Endothelial cell of umbilical vein (primary cell): Measurements from ENCODE around the gene ZBTB32. TPM values are rescaled to one million over a fixed set of nuclear protein-coding genes. Genes with fewer than 3 reads are reported as not detected.

Experiments
- BruUV-seq: library from RNA; stranded (reverse); fragments of 400-500 nt; replicated peaks from 2 replicates; lab custom pipeline; 2021; lab: Mats Ljungman, UMichigan
- CTCF ChIA-PET: fragments of 300-600, 350-600 bp; sonication (Branson Sonifier 250); formaldehyde crosslinking; loops from one replicate; lab custom pipeline; 2021; ENCODE audit warnings: antibody characterized with exemption, inconsistent platforms; lab: Charles Lee
- POLR2A ChIA-PET: fragments of 300-600, 350-600 bp; sonication (Branson Sonifier 250); formaldehyde crosslinking; loops from one replicate; lab custom pipeline; 2021; ENCODE audit warnings: antibody characterized with exemption, inconsistent platforms; lab: Charles Lee
- DNase-seq: peaks from one replicate; pipeline ENCODE4 v3.0.0-alpha.2; 2011; ENCODE audit warnings: low read depth, low spot score
- FAIRE-seq: peaks from 2 replicates; lab custom pipeline; 2011; peaks lifted over from hg19 to GRCh38; lab: Jason Lieb, UNC
- H2AFZ ChIP-seq: 2 replicates; pipeline ENCODE4 v1.6.0; 2012; ENCODE audit warnings: low read depth, low read length, control low read depth, inconsistent platforms
- H3K27ac ChIP-seq: 2 replicates; pipeline ENCODE4 v1.5.1; 2011; ENCODE audit warnings: low read depth, mild to moderate bottlenecking, control low read depth, low read length, moderate library complexity; ENCODE audit not compliant: insufficient read depth
- H3K27me3 ChIP-seq, 2 experiments: 2 replicates each; pipeline versions ENCODE4 v1.6.0 to v1.6.1; 2011; ENCODE audit warnings: low read length in 2 of 2, mixed read lengths in 1 of 2; ENCODE audit not compliant: control insufficient read depth in 2 of 2, insufficient read depth in 2 of 2
- H3K36me3 ChIP-seq, 2 experiments: 2 replicates in 1 of 2; 3 replicates in 1 of 2; pipeline ENCODE4 v1.5.1; 2011; ENCODE audit warnings: low read length in 2 of 2, mild to moderate bottlenecking in 1 of 2, moderate library complexity in 1 of 2; ENCODE audit not compliant: control insufficient read depth in 2 of 2, insufficient read depth in 2 of 2; ENCODE audit errors: extremely low read depth in 1 of 2
- H3K4me1 ChIP-seq: 3 replicates; pipeline ENCODE4 v1.5.1; 2011; ENCODE audit warnings: mild to moderate bottlenecking, low read length; ENCODE audit not compliant: control insufficient read depth, insufficient read depth; ENCODE audit errors: extremely low read depth
- H3K4me2 ChIP-seq: 2 replicates; pipeline ENCODE4 v1.6.1; 2011; ENCODE audit warnings: low read length, control low read depth, mixed read lengths; ENCODE audit not compliant: insufficient read depth
- H3K4me3 ChIP-seq, 3 experiments: fragments of 200-600 bp in 1 of 3; sonication (generic), shearing (Covaris generic) in 1 of 3; replicated peaks in 1 of 3; 2 replicates each; pipeline ENCODE4 v1.5.1; 2011 to 2016; ENCODE audit warnings: control low read depth in 3 of 3, low read length in 3 of 3, mild to moderate bottlenecking in 2 of 3, inconsistent platforms in 1 of 3, low read depth in 1 of 3, moderate library complexity in 1 of 3; ENCODE audit not compliant: insufficient read depth in 1 of 3
- H3K79me2 ChIP-seq: 2 replicates; pipeline ENCODE4 v1.6.0; 2012; ENCODE audit warnings: low read length, inconsistent platforms; ENCODE audit not compliant: control insufficient read depth, insufficient read depth
- H3K9ac ChIP-seq: replicated peaks from 2 replicates; pipeline ENCODE3; 2011; ENCODE audit warnings: low read length, control low read depth; ENCODE audit not compliant: insufficient read depth; ENCODE audit errors: extremely low read depth
- H3K9me1 ChIP-seq: replicated peaks from 3 replicates; pipeline ENCODE4 v1.6.0; 2011; ENCODE audit warnings: mild to moderate bottlenecking, low read length; ENCODE audit not compliant: control insufficient read depth, insufficient read depth; ENCODE audit errors: extremely low read depth
- H3K9me3 ChIP-seq: replicated peaks from 2 replicates; pipeline ENCODE4 v1.5.1; 2012; ENCODE audit warnings: low read length, inconsistent platforms; ENCODE audit not compliant: control insufficient read depth, insufficient read depth
- H4K20me1 ChIP-seq: replicated peaks from 2 replicates; pipeline ENCODE3; 2011; ENCODE audit warnings: mild to moderate bottlenecking, low read length; ENCODE audit not compliant: control insufficient read depth, insufficient read depth; ENCODE audit errors: extremely low read depth
- EZH2 ChIP-seq: IDR thresholded peaks from 2 replicates; pipeline ENCODE4 v1.6.1; 2012; ENCODE audit warnings: borderline replicate concordance, low read depth, mild to moderate bottlenecking, moderate library complexity, low read length, inconsistent platforms; ENCODE audit not compliant: severe bottlenecking
- FOS ChIP-seq: IDR thresholded peaks from 2 replicates; pipeline ENCODE4 v1.6.1; 2011; ENCODE audit warnings: mild to moderate bottlenecking, low read length, moderate library complexity, borderline replicate concordance; ENCODE audit not compliant: insufficient read depth
- GATA2 ChIP-seq: IDR thresholded peaks from 2 replicates; pipeline ENCODE4 v1.7.0; 2011; ENCODE audit warnings: low read depth, mild to moderate bottlenecking, moderate library complexity, mixed read lengths, low read length; ENCODE audit not compliant: insufficient read length, insufficient read depth
- MAX ChIP-seq: IDR thresholded peaks from 2 replicates; pipeline ENCODE4 v1.6.1; 2011; ENCODE audit not compliant: insufficient read depth, insufficient read length
- MYC ChIP-seq: IDR thresholded peaks from one replicate; pipeline ENCODE4 v1.6.1; 2011; ENCODE audit warnings: mild to moderate bottlenecking, low read depth, low read length
- POLR2A ChIP-seq: IDR thresholded peaks from 2 replicates; pipeline ENCODE4 v1.6.1; 2012; ENCODE audit warnings: low read depth, mild to moderate bottlenecking, control low read depth, low read length
- dilution Hi-C: fragments of 300-500 bp; cut with MboI; formaldehyde crosslinking; loops from one replicate; pipeline ENCODE4 v1.15.0; 2019; ENCODE audit warnings: low sequenced_read_pairs; ENCODE audit not compliant: extremely low pct_ligation_motif_present
- intact Hi-C: fragments of 100-400 bp; cut with micrococcal nuclease; formaldehyde crosslinking; loops from one replicate; pipeline ENCODE4 v1.10.0; 2022
- polyA plus RNA-seq, 4 experiments: library from polyadenylated mRNA; depleted of rRNA in 3 of 4; stranded (reverse) in 3 of 4; unstranded in 1 of 4; fragments of >200 nt; gene quantifications; 2 replicates each; pipeline versions ENCODE4 v1.2.1 to v1.2.3, GENCODE V29; 2011 to 2012; ENCODE audit warnings: missing spikeins in 1 of 4
- total RNA-seq: library from RNA; stranded (reverse); gene quantifications from 2 replicates; pipeline ENCODE4 v1.2.3, GENCODE V29; 2021
- TF ChIP-seq, protein P1 (sequence below), 2 donors: IDR thresholded peaks; 1 replicate in 1 of 2; 2 replicates in 1 of 2; pipeline ENCODE4 v1.5.1; 2011; ENCODE audit warnings: low read length in 2 of 2, mild to moderate bottlenecking in 2 of 2, moderate library complexity in 2 of 2, control low read depth in 1 of 2, inconsistent platforms in 1 of 2, low read depth in 1 of 2; ENCODE audit not compliant: insufficient read depth in 1 of 2; ENCODE audit errors: extremely low read depth in 1 of 2

ZBTB32 gene
- total and polyA plus RNA-seq, 2 donors (not counting 3 experiments of a cell fraction or from before 2014, with no cell fraction given) = not detected

- CTCF ChIA-PET = no interaction called here
- no peak overlapping the region for H2AFZ ChIP-seq
- H3K27me3 ChIP-seq = no peaks in the 10 kb centered on the region
- peaks cover 30% of the 10 kb centered on the region for H3K79me2 ChIP-seq
- no peak overlapping the region for H3K9ac ChIP-seq
- intact Hi-C loops = no loop called here
- FAIRE-seq (no peak), DNase-seq (no peak)
- H3K27ac ChIP-seq = no peak overlapping the region
- BruUV-seq = no TSS peak
- no peak for TF ChIP-seq MAX
- no peak for TF ChIP-seq FOS
- TF ChIP-seq EZH2 = no peak
- no peak for TF ChIP-seq POLR2A
- TF ChIP-seq, protein P1, sequence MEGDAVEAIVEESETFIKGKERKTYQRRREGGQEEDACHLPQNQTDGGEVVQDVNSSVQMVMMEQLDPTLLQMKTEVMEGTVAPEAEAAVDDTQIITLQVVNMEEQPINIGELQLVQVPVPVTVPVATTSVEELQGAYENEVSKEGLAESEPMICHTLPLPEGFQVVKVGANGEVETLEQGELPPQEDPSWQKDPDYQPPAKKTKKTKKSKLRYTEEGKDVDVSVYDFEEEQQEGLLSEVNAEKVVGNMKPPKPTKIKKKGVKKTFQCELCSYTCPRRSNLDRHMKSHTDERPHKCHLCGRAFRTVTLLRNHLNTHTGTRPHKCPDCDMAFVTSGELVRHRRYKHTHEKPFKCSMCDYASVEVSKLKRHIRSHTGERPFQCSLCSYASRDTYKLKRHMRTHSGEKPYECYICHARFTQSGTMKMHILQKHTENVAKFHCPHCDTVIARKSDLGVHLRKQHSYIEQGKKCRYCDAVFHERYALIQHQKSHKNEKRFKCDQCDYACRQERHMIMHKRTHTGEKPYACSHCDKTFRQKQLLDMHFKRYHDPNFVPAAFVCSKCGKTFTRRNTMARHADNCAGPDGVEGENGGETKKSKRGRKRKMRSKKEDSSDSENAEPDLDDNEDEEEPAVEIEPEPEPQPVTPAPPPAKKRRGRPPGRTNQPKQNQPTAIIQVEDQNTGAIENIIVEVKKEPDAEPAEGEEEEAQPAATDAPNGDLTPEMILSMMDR (IDR thresholded peaks at IDR 0.05; ENCODE audit: extremely low read depth in 1 of 2, insufficient read depth in 1 of 2, low read depth in 1 of 2, low read length in 2 of 2) = no peak
- TF ChIP-seq MYC = no peak
- no peak for TF ChIP-seq GATA2
- POLR2A ChIA-PET = no interaction called here
- peaks cover 17 to 52% of the 10 kb centered on the region in 2 experiments for H3K36me3 ChIP-seq
- H3K4me3 ChIP-seq = no peak overlapping the region
- no peaks in the 10 kb centered on the region for H3K9me1 ChIP-seq
- no peak overlapping the region for H3K4me2 ChIP-seq
- H3K4me1 ChIP-seq = peaks cover 11% of the 10 kb centered on the region
- no peaks in the 10 kb centered on the region for H4K20me1 ChIP-seq
- dilution Hi-C loops = no loop called here
- H3K9me3 ChIP-seq = no peaks in the 10 kb centered on the region
Measured at GRCh38 chr19:35721374-35721773, 17.0 kb downstream of the ZBTB32 start.
